ENCODE measurements around the gene HGS. TPM values are rescaled to one million over a fixed set of nuclear protein-coding genes. Genes with fewer than 3 reads are reported as not detected.

HGS gene
- total RNA-seq, 1 experiment from 2014 or later = 177 TPM

DNA sequence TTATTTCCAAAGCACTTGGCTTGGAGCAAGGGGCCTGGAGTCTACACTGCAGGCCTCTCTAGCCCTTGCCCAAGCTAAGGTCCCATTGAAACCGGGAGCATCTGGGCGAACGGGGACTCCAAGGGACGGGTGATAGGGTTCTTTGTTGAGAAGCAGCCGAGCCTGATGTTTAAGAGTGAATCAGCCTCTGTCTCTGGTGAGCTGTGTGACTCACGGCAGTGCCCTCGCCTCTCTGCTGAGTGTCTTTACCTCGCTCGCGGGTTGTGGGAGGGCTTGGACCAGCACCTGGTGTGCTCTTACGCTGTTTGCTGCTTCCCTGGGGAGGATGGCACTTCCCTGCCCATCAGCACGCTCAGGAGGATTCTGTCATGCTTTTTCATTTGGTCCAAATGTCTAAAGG lies 1.3 kb downstream of the HGS start:
- DNase-seq (ENCODE audit: low spot score) = peak; percentile 29

DNA sequence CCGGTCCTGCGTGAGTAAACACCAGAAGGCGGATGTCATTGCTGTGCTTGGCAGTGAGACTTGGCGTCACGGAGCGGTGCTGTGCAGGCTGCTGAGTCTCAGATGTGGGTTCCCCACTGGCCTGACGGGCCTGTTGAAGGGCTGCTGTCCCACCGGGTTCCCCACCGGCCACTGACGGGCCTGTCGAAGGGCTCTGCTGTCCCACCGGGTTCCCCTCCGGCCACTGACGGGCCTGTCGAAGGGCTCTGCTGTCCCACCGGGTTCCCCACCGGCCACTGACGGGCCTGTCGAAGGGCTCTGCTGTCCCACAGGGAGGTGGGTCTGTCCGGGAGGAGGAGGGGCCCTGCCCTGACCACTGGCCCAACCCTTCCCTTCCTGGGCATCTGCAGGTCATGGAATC lies 2.8 kb downstream of the HGS start:
- DNase-seq (ENCODE audit: low spot score) = no peak

DNA sequence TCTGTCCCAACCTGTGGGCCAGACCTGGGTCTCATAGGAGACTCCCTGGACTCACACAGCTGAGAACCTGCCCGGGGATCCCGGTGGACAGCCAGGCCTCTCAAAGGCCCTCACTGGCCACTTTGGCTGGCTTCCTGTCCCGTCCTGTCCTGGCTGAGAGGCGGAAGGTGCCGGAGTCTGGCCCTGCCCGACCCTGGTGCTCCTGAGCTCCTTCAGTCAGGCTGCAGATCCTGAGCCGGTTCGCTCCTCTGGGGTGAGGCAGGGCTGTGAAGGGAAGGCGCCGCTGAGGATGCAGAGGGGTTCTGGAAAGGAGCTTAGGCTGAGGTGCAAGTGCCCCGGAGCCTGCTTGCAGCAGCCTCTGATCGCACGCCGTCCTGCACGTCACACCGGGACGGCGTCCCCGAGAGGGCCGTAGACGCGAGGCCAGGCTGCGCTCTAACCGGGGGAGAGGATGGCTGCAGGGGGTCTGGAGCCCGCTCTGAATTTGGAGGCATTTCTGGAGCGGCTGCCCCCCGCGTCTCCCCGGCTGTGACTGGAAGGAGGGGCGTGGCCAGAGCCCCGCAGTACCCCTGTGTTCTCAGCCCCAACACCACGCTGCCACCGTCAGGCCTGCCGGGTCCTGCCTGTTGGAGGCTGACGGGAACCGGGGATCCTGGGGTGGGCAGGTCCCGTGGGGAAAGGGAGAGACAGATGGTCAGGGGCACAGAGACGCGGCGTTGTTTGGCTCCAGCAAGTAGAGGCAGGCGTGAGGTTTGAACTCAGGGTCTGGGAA lies 4.1 kb downstream of the HGS start:
- no peak for DNase-seq (ENCODE audit: low spot score)

DNA sequence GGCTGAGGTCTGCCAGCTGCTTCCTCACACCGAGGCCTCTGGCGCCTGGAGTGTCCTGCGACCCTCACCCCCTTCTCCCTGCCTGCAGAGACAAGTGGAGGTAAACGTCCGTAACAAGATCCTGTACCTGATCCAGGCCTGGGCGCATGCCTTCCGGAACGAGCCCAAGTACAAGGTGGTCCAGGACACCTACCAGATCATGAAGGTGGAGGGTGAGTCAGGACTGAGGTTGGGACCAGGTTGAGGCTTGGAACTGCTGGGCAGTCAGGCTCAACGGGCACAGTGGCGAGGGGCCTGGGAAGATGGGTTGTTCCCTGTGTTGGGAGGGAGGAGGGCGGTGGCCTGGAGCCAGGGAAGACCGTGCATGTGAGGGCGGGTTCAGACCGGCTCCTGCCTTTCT lies 4.8 kb downstream of the HGS start:
- DNase-seq (ENCODE audit: low spot score) = no peak

DNA sequence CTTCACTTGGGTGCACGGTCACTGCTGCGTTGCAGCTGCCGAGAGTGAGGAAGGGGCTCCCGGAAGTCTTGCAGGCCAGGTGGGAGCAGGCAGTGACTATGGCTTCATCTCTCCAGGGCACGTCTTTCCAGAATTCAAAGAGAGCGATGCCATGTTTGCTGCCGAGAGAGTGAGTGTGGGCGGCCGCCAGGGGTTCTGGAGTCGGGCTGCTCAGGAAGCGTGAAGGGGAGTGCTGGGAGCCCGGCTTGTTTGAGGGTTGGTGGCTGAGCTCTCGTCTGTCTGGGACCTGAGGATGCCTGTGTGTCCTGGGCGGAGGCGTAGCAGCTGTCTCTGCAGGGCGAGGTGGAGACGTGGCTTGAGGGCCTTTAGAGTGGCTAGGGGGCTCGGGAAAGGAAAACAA lies 6.3 kb downstream of the HGS start:
- no peak for DNase-seq (ENCODE audit: low spot score)

DNA sequence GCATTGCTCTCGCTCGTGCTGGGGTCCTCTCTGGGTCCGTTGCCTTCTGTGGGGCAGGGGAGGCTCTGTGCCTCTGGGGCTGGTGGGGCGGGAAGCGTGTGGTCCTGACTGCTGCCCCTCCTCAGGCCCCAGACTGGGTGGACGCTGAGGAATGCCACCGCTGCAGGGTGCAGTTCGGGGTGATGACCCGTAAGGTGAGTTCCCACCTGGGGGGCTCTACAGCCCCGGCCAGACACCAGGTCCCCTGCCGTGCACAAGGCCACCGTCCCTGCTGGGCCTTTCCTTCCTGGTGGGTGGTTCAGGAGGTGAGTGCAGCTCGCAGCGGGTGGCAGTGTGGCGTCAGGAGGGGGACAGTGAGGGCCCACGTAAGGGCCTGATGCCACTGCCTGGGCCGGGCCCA lies 6.7 kb downstream of the HGS start:
- DNase-seq (ENCODE audit: low spot score) = no peak

DNA sequence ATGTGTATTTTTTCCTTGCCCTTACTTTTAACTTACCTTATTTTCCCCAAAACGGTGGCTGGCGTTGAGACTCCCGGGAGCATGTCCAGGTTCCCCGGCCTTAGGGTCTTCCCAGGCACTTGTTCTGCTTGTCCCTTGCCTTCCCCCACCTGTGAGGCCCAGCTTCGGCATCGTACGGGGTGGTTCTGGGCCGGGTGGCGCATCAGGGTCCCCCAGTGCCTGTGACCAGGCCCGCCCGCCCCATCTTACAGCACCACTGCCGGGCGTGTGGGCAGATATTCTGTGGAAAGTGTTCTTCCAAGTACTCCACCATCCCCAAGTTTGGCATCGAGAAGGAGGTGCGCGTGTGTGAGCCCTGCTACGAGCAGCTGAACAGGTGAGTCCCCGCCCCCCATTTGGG lies 7.4 kb downstream of the HGS start:
- DNase-seq (ENCODE audit: low spot score) = no peak

DNA sequence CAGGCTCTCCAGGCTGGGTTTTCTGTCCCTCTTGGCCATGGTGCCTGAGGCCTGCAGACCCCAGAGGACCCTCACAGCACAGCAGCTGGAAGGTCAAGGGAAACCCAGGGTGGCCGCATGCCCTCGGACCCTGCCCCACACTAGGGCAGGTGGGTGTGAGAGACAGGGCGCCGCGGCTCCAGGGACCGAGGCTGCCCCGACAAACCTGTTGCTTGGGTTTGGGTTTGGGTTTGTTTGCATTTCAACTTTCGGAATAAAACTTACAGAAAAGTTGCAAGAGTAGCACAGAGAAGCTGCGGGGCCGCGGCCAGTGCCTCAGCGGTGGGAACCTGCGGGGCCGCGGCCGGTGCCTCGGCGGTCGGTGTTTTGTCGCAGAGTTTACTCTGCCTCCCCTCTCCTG lies 7.8 kb downstream of the HGS start:
- no peak for DNase-seq (ENCODE audit: low spot score)

DNA sequence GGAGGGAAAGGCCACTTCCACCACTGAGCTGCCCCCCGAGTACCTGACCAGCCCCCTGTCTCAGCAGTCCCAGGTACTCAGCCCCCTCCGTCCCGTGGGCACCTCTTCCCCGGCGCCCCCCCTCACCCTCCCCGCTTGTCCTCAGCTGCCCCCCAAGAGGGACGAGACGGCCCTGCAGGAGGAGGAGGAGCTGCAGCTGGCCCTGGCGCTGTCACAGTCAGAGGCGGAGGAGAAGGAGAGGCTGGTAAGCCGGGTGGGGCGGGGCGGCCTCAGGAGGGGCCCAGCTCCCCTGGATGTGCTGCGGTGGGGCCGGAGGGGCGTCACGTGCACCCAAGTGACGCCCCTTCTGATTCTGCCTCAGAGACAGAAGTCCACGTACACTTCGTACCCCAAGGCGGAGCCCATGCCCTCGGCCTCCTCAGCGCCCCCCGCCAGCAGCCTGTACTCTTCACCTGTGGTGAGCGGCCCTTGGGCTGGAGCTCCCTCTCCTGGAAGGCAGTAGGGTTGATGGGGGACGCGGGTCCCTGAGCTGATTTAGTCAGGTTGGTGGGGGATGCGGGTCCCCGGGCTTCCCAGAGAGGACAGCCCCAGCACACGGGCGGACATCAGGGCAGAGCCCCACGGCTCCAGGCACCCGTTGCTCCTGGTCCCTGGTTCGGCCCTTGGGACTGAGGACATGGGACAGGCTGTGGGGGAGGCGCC lies 9.8 kb downstream of the HGS start:
- no peak for DNase-seq (ENCODE audit: low spot score)

DNA sequence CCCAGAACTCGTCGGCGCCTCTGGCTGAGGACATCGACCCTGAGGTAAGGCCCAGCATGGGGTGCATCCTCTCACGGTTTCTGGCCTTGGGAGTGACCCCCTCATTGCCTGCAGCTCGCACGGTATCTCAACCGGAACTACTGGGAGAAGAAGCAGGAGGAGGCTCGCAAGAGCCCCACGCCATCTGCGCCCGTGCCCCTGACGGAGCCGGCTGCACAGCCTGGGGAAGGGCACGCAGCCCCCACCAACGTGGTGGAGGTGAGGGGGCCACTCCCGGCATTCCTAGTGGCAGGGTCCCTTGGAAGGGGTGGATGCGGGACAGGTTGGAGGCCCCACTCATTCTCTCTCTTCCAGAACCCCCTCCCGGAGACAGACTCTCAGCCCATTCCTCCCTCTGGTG lies 11.0 kb downstream of the HGS start:
- no peak for DNase-seq (ENCODE audit: low spot score)

DNA sequence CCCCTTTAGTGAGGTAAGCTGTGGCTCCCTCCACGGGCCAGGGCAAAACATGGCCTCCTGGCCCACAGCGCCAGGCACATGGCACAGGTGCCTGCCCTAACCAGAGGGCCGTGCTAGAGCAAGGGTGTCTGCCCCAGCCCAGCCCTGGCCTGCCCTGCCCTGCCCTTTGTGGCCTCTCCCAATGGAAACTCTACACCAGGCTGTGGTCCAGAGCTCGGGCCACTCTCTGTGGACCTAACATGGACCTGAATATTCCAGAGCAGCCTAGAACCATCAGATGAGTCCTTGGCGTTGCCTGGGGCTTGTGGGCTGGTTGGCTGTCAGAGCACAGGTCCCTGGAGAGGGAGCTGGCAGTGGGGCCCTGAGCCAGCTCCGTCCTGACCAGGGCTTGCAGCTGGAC lies 11.4 kb downstream of the HGS start:
- DNase-seq (ENCODE audit: low spot score) = no peak

DNA sequence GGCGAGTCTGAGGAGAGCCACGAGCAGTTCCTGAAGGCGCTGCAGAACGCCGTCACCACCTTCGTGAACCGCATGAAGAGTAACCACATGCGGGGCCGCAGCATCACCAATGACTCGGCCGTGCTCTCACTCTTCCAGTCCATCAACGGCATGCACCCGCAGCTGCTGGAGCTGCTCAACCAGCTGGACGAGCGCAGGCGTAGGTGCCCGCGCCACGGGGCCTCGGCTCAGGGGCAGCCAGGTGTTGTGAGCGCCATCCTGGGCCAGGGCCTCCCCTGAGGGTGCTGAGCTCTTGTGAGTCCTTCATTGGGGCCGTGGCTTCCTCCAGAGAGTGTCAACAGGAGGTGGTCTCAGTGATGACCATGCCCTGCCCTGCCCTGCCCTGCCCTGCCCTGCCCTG lies 12.0 kb downstream of the HGS start:
- no peak for DNase-seq (ENCODE audit: low spot score)

DNA sequence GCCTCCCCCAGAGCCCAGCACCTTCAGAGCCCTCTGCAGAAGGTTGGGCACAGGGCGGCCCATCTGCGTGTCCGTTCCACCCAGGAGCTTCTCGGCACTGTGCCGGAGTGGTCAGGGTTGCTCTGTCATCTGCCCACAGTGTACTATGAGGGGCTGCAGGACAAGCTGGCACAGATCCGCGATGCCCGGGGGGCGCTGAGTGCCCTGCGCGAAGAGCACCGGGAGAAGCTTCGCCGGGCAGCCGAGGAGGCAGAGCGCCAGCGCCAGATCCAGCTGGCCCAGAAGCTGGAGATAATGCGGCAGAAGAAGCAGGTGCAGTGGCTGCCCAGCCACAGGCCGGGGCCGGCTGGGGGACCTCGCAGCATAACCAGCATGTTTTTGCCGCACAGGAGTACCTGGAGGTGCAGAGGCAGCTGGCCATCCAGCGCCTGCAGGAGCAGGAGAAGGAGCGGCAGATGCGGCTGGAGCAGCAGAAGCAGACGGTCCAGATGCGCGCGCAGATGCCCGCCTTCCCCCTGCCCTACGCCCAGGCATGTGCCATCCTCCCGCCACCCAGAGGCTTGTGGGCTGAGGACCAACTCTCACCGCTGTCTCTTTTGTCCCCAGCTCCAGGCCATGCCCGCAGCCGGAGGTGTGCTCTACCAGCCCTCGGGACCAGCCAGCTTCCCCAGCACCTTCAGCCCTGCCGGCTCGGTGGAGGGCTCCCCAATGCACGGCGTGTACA lies 12.6 kb downstream of the HGS start:
- no peak for DNase-seq (ENCODE audit: low spot score)

DNA sequence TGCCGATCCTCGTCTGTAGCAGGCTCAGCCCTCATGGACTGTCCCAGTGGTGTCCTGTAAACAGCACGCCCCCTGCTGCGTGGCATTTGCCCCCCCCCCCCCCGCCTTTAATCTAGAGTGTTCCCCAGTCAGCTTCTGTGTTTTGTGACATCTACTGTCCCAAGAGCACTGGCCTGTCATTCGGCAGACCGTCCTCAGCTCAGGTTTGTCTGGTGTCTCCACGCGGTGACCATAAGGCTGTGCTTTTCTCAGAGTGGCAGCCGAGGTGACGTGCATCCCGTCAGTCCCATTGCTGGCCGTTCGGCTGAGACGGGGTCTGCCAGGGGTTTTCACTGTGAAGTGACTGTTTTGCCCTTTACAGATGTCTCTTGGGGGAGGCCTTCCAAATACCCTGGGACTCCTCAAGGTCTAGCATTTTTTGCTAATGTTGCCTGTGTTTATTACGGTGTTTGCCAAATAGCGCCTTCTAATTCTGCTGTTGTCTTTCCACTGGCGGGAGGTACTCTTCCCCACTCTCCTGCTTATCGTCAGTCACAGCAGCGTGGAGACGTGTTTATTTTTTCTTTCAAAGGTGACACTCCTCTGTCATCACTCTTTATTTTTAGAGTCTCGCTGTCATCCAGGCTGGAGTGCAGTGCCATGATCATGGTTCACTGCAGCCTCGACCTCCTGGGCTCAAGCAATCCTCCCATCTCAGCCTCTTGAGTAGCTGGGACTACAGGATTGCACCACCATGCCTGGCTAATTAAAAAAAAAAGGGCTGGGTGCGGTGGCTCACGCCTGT lies 13.6 kb downstream of the HGS start:
- DNase-seq (ENCODE audit: low spot score) = no peak

DNA sequence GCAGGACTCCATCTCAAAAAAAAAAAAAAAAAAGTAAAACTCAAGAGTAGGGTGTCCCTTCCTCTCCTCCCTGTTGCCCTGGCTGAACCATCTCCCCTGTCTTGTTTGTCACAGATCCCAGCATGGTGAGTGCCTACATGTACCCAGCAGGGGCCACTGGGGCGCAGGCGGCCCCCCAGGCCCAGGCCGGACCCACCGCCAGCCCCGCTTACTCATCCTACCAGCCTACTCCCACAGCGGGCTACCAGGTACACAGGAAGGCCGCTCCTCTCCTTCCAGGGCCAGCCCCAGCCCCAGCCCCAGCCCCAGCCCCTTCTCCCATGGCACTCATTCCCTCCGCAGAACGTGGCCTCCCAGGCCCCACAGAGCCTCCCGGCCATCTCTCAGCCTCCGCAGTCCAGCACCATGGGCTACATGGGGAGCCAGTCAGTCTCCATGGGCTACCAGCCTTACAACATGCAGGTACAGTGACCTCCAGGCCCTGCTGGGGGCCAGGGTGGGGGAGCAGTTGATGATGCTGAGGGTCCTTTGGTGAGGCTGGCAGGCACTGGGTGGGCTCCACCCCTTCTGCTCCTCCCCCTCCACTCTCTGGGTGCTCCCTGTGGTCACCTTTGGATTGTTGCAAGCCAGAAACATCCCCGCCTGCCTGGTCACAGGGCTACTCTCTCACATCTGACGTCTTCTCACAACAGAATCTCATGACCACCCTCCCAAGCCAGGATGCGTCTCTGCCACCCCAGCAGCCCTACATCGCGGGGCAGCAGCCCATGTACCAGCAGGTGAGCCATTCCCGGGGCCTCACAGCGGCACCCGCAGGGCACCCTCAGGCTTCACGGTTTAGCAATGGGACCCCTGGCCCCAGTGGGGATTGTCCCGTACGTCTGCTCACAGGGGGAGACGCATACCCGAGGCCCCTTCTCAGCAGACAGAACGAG lies 16.8 kb downstream of the HGS start:
- no peak for DNase-seq (ENCODE audit: low spot score)

DNA sequence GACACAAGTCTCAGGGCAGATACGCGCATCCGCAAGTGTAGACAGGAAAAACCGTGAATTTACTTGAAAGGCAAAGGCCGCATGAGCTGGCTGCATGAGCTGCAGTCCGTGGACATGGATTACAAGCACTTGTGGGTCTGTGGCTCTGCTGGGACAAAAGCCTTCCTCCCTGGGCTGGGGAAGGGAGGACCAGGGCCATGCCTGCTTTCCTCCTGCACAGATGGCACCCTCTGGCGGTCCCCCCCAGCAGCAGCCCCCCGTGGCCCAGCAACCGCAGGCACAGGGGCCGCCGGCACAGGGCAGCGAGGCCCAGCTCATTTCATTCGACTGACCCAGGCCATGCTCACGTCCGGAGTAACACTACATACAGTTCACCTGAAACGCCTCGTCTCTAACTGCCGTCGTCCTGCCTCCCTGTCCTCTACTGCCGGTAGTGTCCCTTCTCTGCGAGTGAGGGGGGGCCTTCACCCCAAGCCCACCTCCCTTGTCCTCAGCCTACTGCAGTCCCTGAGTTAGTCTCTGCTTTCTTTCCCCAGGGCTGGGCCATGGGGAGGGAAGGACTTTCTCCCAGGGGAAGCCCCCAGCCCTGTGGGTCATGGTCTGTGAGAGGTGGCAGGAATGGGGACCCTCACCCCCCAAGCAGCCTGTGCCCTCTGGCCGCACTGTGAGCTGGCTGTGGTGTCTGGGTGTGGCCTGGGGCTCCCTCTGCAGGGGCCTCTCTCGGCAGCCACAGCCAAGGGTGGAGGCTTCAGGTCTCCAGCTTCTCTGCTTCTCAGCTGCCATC lies 17.7 kb downstream of the HGS start:
- DNase-seq (ENCODE audit: low spot score) = peak; percentile 19

DNA sequence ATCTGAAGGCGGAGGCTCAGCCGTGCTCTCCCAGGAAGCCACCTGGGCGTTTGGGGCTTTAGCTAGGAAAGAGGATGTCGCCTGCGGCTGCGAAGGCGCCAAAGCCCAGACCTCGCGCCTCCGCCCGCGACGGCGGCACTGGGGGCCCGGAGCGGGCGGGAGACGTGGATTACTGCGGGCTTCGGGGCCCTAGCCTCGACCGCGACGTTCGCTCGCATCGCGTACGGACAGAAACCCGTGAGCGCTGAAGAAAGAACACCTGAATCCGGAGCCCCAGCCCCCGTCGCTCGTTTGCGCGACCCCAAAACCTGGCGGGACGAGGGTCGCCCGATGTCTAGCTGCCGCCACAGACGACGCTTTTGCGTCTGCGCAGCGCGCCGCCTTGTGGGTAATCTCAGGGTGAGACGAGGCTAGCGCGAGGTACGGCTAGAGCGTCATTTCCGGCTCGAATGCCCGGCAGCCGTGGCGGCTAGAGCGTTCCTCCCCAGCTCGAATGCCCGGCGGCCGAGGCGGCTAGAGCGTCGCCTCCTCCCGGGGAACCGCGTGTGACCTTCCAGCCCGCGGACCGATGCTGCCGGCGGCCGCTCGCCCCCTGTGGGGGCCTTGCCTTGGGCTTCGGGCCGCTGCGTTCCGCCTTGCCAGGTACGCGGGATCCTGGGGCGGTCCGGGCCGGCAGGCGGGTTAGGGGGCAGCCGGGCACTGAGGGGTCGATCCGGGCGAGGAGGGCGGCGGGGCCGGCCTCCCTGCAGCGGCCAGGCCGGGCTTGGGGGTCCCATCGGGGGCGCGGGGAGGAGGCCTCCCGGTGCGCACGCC lies 19.3 kb downstream of the HGS start, which contains the start of gene MRPL12:
MRPL12 (plus strand) TSS at position 434 of the 813 bp plus-strand sequence; CDS start at position 569, 135 bp downstream.
- DNase-seq (ENCODE audit: low spot score) = peak; percentile 96

DNA sequence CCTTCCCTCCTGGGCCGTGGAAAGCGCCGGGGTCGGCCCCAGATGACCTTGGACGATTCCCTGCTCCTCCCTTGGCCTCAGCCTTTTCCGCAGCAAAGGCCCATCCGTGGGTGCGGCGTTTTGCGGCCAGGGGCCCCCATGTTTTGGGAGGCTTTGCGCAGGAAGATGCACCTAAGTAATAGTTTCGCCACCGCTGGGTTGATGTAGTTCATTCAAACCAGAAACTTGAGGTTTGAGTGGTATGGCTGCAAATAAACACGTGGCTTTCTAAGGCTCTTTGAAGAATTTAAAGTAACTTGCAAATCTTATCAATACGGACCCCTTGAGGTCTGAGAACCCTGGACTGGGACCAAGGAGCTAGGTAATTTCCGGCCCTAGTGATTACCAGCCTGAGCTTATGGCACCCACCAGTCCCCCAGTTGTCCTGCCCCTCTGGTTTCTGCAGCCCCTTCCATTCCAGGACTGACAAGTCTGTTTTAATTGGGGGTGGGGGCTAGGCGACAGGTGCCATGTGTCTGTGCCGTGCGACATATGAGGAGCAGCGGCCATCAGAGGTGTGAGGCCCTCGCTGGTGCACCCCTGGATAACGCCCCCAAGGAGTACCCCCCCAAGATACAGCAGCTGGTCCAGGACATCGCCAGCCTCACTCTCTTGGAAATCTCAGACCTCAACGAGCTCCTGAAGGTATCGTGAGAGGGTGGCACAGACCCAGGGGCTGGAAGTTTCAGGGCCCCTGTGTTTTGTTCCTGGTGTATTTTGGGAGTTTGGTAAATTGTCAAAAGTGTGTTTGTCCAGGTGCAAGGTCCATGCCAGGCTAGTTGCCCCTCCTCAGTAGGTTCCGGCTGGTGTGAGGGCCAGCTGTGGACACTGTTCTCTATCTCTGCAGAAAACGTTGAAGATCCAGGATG lies 20.2 kb downstream of the HGS start:
- DNase-seq (ENCODE audit: low spot score) = no peak
